Right lobe of liver (tissue), 4 donors: ENCODE measurements around the gene BMPER.

Experiments
- CTCF ChIP-seq, 4 donors: fragments of 200-600 bp in 3 of 4; fragments of 450-650 bp in 1 of 4; IDR thresholded peaks; one replicate each; pipeline versions ENCODE4 v1.5.1 to v1.8.0; 2016 to 2022; ENCODE audit warnings: antibody characterized with exemption in 4 of 4, mild to moderate bottlenecking in 2 of 4
- POLR2A ChIP-seq: fragments of 450-650 bp; IDR thresholded peaks from one replicate; pipeline ENCODE4 v1.6.1; 2017; ENCODE audit warnings: antibody characterized with exemption, mild to moderate bottlenecking
- donor health status: DM: no; HTN: no; CAD: no.
- donor health status: DM: no; HTN: no; CAD: no.
- donor health status: DM: no; HTN: yes; CAD: no.

- no peak for TF ChIP-seq POLR2A
- no peak for TF ChIP-seq CTCF (IDR thresholded peaks at IDR 0.05)
Observed at GRCh38 chr7:34175837-34176236, 270.5 kb downstream of the BMPER start.
